IPS DF 6.9 (cell line): ENCODE results near the gene VEPH1.

Experiments used
- DNase-seq: peaks from one replicate; pipeline ENCODE4 v3.0.0-alpha.2; 2013; ENCODE audit warnings: low read depth, low spot score
- H3K27ac ChIP-seq: one replicate; pipeline ENCODE4 v1.5.1; 2013; ENCODE audit warnings: low read length, control low read depth
- H3K27me3 ChIP-seq: 2 replicates; pipeline ENCODE4 v1.6.1; 2013; ENCODE audit warnings: mild to moderate bottlenecking, low read length; ENCODE audit not compliant: control insufficient read depth, insufficient read depth
- H3K36me3 ChIP-seq: 2 replicates; pipeline ENCODE4 v1.6.1; 2013; ENCODE audit warnings: low read length; ENCODE audit not compliant: control insufficient read depth, insufficient read depth
- H3K4me1 ChIP-seq: 2 replicates; pipeline ENCODE4 v1.6.1; 2013; ENCODE audit warnings: low read length; ENCODE audit not compliant: control insufficient read depth, insufficient read depth
- H3K4me3 ChIP-seq: 2 replicates; pipeline ENCODE4 v1.5.1; 2013; ENCODE audit warnings: mild to moderate bottlenecking, low read length
- H3K9me3 ChIP-seq: 2 replicates; pipeline ENCODE4 v1.6.1; 2013; ENCODE audit warnings: low read length, inconsistent platforms; ENCODE audit not compliant: control insufficient read depth, insufficient read depth
- WGBS: extraction: QIAGEN DNeasy Blood & Tissue Kit; methylation state at CpG from one replicate; pipeline ENCODE4 v1.1.7; 2013; ENCODE audit warnings: mixed read lengths, missing lambda C conversion rate; ENCODE audit not compliant: insufficient read length, insufficient coverage; 5-methylcytosine and 5-hydroxymethylcytosine counted together

VEPH1 gene

GRCh38 chr3:157390713-157391515, 112.3 kb downstream of the VEPH1 start:
- no CpG with 5 or more reads among the region's 9 CpGs for WGBS
- Histone ChIP-seq H3K9me3 (no peaks in the 10 kb centered on the region), H3K36me3 (no peaks in the 10 kb centered on the region), H3K4me1 (no peaks in the 10 kb centered on the region), H3K27ac (no peak overlapping the region), H3K27me3 (no peaks in the 10 kb centered on the region), H3K4me3 (no peak overlapping the region)
- no peak for DNase-seq

GRCh38 chr3:157388976-157389375, 114.2 kb downstream of the VEPH1 start:
- no peaks in the 10 kb centered on the region for H3K9me3 ChIP-seq
- no peaks in the 10 kb centered on the region for H3K4me1 ChIP-seq
- H3K27ac ChIP-seq = no peak overlapping the region
- H3K4me3 ChIP-seq = no peak overlapping the region
- no peaks in the 10 kb centered on the region for H3K27me3 ChIP-seq
- DNase-seq = no peak
- no peaks in the 10 kb centered on the region for H3K36me3 ChIP-seq

- WGBS = no CpG with 5 or more reads among the region's 3 CpGs
- DNase-seq = no peak
Measured at GRCh38 chr3:157387708-157388435, 115.3 kb downstream of the VEPH1 start.

GRCh38 chr3:157384491-157384890, 118.7 kb downstream of the VEPH1 start:
- Histone ChIP-seq H3K27ac (no peak overlapping the region), H3K9me3 (no peaks in the 10 kb centered on the region), H3K36me3 (no peaks in the 10 kb centered on the region), H3K4me3 (no peak overlapping the region), H3K27me3 (no peaks in the 10 kb centered on the region), H3K4me1 (no peaks in the 10 kb centered on the region)
- no CpG with 5 or more reads among the region's 3 CpGs for WGBS
- no peak for DNase-seq

More at GRCh38 chr3:157387708-157388435, 115.3 kb downstream of the VEPH1 start:
- Histone ChIP-seq H3K27me3 (no peaks in the 10 kb centered on the region), H3K4me3 (no peak overlapping the region), H3K36me3 (no peaks in the 10 kb centered on the region), H3K4me1 (no peaks in the 10 kb centered on the region), H3K9me3 (no peaks in the 10 kb centered on the region), H3K27ac (no peak overlapping the region)

GRCh38 chr3:157384031-157384430, 119.2 kb downstream of the VEPH1 start:
- Histone ChIP-seq H3K4me3 (no peak overlapping the region), H3K27me3 (no peaks in the 10 kb centered on the region)

GRCh38 chr3:157381606-157382005, 121.6 kb downstream of the VEPH1 start:
- Histone ChIP-seq H3K4me1 (no peaks in the 10 kb centered on the region), H3K36me3 (no peaks in the 10 kb centered on the region), H3K4me3 (no peak overlapping the region), H3K9me3 (no peaks in the 10 kb centered on the region), H3K27me3 (no peaks in the 10 kb centered on the region), H3K27ac (no peak overlapping the region)
- WGBS = no CpG with 5 or more reads among the region's 4 CpGs
- DNase-seq = no peak

More at GRCh38 chr3:157384031-157384430, 119.2 kb downstream of the VEPH1 start:
- Histone ChIP-seq H3K4me1 (no peaks in the 10 kb centered on the region), H3K27ac (no peak overlapping the region), H3K36me3 (no peaks in the 10 kb centered on the region), H3K9me3 (no peaks in the 10 kb centered on the region)
- WGBS = no CpG with 5 or more reads among the region's 2 CpGs
- no peak for DNase-seq

- no peak for DNase-seq
- Histone ChIP-seq H3K9me3 (no peaks in the 10 kb centered on the region), H3K27me3 (no peaks in the 10 kb centered on the region), H3K36me3 (peaks cover 3% of the 10 kb centered on the region; the same call in 1 of the 2 replicates), H3K4me1 (no peaks in the 10 kb centered on the region), H3K27ac (no peak overlapping the region), H3K4me3 (no peak overlapping the region)
- WGBS = no CpG with 5 or more reads among the region's 1 CpG
Measured at GRCh38 chr3:157379525-157380140, 123.6 kb downstream of the VEPH1 start.

- Histone ChIP-seq H3K36me3 (peaks cover 3% of the 10 kb centered on the region; the same call in 1 of the 2 replicates), H3K4me1 (no peaks in the 10 kb centered on the region), H3K4me3 (no peak overlapping the region), H3K27me3 (no peaks in the 10 kb centered on the region), H3K27ac (no peak overlapping the region), H3K9me3 (no peaks in the 10 kb centered on the region)
- no CpG with 5 or more reads among the region's 5 CpGs for WGBS
- DNase-seq = no peak
Measured at GRCh38 chr3:157376603-157377300, 126.5 kb downstream of the VEPH1 start.

GRCh38 chr3:157375342-157375986, 127.8 kb downstream of the VEPH1 start:
- no peaks in the 10 kb centered on the region for H3K4me1 ChIP-seq
- H3K27me3 ChIP-seq = no peaks in the 10 kb centered on the region
- H3K4me3 ChIP-seq = no peak overlapping the region
- H3K9me3 ChIP-seq = no peaks in the 10 kb centered on the region
- peaks cover 3% of the 10 kb centered on the region; the same call in 1 of the 2 replicates for H3K36me3 ChIP-seq
- WGBS = 100% methylated on average over 1 of the region's 4 CpGs
- no peak for DNase-seq
- no peak overlapping the region for H3K27ac ChIP-seq

GRCh38 chr3:157374933-157375332, 128.3 kb downstream of the VEPH1 start:
- Histone ChIP-seq H3K27ac (no peak overlapping the region), H3K4me1 (no peaks in the 10 kb centered on the region), H3K27me3 (no peaks in the 10 kb centered on the region), H3K36me3 (peaks cover 3% of the 10 kb centered on the region; the same call in 1 of the 2 replicates), H3K9me3 (no peaks in the 10 kb centered on the region), H3K4me3 (no peak overlapping the region)
- no peak for DNase-seq
- WGBS = no CpG with 5 or more reads among the region's 3 CpGs
